Left kidney (tissue), 8 donors: ENCODE results near the gene ZNF582. TPM values are rescaled to one million over a fixed set of nuclear protein-coding genes. Genes with fewer than 3 reads are reported as not detected.

Source experiments
- DNase-seq: peaks from one replicate; pipeline ENCODE4 v3.0.0-alpha.2; 2013
- long read RNA-seq, 8 donors: transcript quantifications; one replicate each; lab custom pipeline, GENCODE V29; 2026
- polyA plus RNA-seq: library from polyadenylated mRNA; unstranded; fragments of 120-200 nt; gene quantifications from one replicate; pipeline ENCODE4 v1.2.1, GENCODE V29; 2013; ENCODE audit not compliant: insufficient read length

Gene ZNF582
- polyA plus RNA-seq, result 14.8 TPM
- long read RNA-seq, donor 1, partial matches to known transcripts, result 0 of 19 reads
- long read RNA-seq, donor 1, other reads (novel, unspliced or antisense), result 14 of 19 reads
- long read RNA-seq, donor 2, partial matches to known transcripts, result 8 of 15 reads
- long read RNA-seq, donor 2, other reads (novel, unspliced or antisense), result 5 of 15 reads
- long read RNA-seq, donor 3, partial matches to known transcripts, result 6 of 18 reads
- long read RNA-seq, donor 3, other reads (novel, unspliced or antisense), result 11 of 18 reads
- long read RNA-seq, donor 4, result 0 reads
- long read RNA-seq, donor 5, partial matches to known transcripts, result 5 of 20 reads
- long read RNA-seq, donor 5, other reads (novel, unspliced or antisense), result 12 of 20 reads
- long read RNA-seq, donor 6, transcript ZNF582-202 (5 exons, 2,053 nt), result major isoform, 5 of 5 reads
- long read RNA-seq, donor 6, partial matches to known transcripts, result 0 of 5 reads
- long read RNA-seq, donor 6, other reads (novel, unspliced or antisense), result 0 of 5 reads
- long read RNA-seq, donor 7, partial matches to known transcripts, result 0 of 5 reads
- long read RNA-seq, donor 7, other reads (novel, unspliced or antisense), result 0 of 5 reads
- long read RNA-seq, donor 8, partial matches to known transcripts, result 0 of 2 reads
- long read RNA-seq, donor 8, other reads (novel, unspliced or antisense), result 0 of 2 reads

DNA sequence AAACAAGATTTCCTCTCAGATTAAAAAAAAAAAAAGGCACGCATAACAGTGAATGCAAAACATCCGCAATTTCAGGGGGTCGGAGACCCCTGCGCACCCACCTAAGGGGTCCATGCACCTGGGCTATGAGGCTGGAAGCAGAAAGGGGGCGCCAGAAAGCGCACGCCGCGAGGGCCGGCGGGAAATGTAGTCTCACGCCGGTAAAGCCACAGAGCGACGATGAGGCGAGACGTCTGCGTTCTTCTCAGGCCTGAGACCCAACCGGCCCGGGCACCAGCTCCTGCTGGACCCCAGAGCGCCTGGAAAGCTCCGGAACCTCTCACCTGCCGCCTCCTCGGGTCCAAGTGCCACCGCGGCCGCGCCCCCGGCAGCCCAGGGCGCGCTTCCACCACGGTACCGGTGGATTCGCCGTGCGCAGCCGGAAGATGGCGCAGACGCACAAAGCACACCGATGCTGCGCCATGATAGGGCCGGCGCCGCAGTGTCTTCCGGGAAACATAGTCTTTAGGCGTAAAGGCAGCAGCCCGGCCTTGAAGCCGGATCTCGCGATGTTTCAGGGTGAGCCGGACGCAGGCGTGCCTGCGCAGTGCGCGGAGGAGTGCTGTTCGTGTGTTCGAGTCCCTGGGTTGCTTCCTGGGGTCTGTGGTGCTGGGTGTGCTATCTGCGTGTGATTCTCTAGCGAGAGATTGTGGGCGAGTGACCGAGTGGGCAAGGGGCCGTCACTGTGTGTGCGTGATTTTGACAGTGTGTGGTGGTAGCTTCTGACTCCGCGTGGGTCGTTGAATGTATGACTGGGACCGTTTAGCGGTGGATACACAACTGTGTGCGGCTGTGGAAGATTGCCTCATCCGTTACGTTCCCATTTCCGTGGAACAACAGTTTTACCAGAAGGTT is at the start of gene ZNF582:
Gene ZNF582 (minus strand): TSS at position 416 of the 894 bp plus-strand sequence. CDS start 1,782 bp downstream, outside the sequence.
- peak; percentile 96 for DNase-seq

DNA sequence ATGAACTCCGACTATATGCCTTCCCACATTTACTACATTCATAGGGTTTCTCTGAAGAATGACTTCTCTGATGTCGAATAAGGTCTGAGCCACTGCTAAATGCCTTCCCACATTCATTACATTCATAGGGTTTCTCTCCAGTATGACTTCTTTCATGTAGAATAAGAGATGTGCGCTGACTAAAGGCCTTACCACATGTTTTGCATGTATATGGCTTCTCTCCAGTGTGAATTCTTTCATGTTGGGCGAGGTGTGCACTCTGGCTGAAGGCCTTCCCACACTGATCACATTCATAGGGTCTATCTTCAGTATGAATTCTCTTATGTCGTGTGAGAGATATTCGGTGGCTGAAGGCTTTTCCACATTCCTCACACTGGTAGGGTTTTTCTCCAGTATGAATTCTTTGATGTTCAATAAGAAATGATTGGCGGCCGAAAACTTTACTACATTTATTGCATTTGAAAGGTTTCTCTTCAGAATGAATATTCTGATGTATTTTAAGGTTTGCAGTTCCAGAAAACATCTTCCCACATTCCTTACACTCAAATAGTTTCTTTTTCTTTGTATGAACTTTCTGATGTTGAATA is 48.0 kb upstream of the ZNF582 start:
- no peak for DNase-seq

DNA sequence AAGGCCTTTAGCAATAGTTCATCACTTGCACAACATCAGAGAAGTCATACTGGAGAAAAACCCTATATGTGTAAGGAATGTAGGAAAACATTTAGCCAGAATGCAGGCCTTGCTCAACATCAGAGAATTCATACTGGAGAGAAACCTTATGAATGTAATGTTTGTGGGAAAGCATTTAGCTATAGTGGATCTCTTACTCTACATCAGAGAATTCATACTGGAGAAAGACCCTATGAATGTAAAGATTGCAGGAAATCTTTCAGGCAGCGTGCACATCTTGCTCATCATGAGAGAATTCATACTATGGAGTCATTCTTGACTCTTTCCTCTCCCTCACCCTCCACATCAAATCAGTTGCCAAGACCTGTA is 30.6 kb upstream of the ZNF582 start:
- no peak for DNase-seq

DNA sequence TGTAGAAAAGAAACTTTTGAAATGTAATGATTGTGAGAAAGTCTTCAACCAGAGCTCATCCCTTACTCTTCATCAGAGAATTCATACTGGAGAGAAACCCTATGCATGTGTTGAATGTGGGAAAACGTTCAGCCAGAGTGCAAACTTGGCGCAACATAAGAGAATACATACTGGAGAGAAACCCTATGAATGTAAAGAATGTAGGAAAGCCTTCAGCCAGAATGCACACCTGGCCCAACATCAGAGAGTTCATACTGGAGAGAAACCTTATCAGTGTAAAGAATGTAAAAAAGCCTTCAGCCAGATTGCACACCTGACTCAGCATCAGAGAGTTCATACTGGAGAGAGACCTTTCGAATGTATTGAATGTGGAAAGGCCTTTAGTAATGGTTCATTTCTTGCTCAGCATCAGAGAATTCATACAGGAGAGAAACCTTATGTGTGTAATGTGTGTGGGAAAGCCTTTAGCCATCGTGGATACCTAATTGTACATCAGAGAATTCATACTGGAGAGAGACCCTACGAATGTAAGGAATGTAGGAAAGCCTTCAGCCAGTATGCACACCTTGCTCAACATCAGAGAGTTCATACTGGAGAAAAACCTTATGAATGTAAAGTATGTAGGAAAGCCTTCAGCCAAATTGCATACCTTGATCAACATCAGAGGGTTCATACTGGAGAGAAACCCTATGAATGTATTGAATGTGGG is 30.1 kb upstream of the ZNF582 start:
- DNase-seq, result no peak

DNA sequence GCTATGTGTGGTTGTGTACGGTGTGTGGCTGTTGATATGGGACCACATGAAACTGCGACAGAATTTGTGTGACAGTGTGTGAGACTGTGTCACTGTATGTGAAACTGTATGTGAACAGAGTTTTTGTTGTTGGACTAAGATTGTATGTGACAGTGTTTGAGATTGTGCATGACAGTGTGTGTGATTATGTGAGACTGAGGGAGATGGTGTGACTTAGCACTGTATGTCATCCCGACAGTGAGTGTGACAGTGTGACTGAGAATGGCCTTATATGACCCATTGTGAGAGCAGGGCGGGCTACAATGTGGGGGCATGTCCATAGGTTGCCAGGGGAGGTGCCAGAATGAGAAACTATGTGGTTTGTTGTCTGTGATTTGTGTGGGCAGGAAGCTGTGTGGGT is 11.7 kb upstream of the ZNF582 start:
- no peak for DNase-seq

DNA sequence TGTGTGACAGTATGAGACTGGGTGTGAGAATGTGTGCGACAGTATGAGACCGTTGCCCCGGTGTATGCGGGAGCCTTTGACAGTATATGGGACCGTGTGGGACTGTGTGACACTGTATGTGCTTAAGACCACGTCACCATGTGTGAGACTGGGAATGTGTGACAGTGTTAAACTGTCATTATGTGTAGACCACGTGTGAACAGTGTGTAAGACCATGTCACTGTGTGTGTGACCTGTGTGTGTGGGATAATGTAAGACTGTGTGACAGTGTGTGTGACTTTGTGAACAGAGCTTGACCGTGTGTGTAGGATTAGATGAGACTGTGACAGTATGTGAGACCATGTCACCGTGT is 11.3 kb upstream of the ZNF582 start:
- no peak for DNase-seq

DNA sequence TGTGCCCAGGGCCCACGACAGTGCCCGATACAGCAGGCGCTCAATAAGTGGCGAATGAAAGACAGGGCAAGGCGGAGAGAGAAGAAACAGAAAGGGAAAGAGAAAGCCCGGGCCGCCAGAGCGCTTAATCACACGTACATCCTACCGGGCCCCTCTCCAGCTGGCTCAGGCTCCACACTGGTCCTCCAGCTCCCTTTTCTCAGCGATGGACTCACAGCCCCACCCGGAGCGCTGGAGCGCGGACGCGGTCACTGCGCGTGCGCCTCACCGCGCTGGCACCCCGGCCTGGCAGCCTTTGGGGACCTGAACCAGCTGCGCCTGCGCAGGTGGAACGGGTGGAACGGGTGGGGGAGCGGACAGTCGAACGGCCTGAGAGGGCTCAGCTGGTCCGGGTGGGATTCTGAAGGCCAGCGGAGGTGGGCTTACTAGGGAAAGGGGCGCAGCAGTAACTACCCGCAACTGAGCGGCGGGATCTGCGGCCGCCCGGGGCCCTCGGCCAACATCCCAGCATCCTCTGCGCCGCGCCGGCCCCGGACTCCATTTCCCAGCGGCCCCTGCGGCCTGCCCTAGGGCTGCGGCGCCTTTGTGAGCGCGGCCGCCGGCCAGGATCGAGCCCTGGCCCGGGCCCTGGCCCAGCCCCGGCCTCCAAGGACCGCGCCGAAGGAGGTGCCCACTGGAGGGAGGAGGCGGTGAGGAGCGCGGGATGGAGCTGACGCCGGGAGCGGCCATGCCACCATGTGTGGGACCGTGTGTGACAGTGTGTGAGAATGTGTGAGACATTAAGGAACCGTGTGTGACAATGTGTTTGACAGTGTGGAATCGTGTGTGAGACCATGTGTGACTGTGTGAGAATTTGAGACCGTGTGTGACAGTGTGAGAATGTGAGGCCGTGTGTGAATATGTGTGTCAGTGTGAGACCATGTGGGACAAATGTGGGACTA is 10.7 kb upstream of the ZNF582 start, which contains the start of gene ZNF583:
Gene ZNF583 (plus strand): TSS at position 569 of the 941 bp plus-strand sequence. CDS start 2,783 bp downstream, outside the sequence.
- DNase-seq, result peak; percentile 96

DNA sequence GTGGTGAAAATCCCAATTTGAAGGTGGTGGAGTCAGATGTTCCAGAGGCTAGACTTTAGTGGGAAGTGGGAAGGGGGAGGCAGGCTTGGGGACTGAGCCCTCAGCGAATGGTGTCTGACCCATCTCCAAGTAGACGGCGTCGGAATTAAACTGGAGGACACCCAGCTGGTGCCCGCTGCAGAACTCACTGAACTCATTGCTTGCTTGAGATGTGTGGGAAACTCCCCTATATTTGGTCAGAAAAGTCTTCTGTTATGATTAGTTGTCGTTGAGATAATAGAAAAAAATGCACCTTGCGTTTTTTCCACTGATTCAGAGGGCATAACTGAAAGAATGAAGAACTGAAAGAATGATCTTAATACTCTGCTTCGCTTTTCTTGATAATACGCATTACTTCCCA is 9.9 kb upstream of the ZNF582 start:
- DNase-seq, result no peak

DNA sequence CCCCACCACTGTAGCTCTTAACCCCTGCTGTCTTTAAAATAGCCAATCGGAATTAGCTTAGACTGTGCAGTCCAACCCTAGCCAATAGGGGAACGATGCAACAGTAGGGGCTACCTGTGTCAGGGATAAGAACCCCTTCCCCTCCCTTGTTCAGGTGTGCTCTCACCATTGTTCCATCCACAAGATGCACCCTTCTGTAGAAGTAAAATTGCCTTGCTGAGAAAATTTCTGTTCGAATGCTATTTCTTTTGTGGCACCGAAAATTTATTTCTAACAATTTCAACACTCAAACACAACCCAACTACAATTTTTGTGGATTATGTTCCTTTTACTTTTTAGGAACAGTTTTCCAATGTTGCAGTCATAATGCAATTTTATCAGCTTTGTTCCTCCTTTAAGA is 7.2 kb upstream of the ZNF582 start:
- no peak for DNase-seq

DNA sequence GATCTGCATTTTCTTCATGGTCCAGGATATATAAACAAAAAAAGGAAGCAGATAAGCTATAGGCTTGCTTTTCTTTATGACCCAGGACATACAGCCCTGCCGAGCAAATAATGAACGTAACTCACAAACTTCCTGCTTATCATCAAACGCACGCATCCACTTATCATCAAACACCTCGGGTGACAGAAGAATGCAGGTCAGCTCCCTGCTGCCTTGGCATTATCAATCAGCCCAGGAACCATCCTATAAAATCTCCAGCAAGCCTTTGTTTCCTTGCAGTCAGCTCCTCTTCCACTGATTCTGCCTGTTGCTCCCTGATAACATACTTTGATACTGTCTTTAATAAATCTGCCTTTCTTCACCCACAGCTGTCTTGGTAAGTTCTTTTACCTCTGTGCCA is 5.5 kb upstream of the ZNF582 start:
- DNase-seq, result no peak

DNA sequence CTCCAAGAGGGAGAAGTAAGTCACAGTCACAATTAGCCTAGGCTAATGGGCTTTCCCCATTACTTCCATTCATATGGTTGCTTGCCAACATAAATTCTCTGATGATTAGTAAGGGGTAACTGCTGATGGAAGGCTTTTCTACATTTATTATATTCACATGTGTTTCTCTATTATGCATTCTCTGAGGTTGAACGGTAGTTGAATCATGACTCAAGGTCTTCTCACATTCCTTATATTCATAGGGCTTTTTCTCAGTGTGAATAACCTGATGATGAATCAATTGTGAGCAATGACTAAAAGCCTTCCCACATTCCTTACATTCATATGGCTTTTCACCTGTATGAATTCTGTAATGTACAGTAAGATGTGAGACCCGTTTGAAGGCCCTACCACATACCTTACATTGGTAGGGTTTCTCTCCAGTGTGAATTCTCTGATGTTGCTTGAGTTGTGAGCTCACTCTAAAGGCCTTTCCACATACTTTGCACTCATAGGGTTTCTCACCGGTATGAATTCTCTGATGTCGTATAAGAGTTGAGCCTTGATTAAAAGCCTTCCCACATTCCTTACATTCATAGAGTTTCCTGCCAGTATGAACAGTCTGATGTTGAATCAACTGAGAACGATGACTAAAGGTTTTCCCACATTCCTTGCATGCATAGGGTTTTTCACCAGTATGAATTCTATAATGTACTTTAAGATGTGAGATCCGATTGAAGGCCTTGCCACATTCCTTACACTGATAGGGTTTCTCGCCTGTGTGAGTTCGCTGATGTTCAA is 9.3 kb downstream of the ZNF582 start:
- DNase-seq, result no peak

DNA sequence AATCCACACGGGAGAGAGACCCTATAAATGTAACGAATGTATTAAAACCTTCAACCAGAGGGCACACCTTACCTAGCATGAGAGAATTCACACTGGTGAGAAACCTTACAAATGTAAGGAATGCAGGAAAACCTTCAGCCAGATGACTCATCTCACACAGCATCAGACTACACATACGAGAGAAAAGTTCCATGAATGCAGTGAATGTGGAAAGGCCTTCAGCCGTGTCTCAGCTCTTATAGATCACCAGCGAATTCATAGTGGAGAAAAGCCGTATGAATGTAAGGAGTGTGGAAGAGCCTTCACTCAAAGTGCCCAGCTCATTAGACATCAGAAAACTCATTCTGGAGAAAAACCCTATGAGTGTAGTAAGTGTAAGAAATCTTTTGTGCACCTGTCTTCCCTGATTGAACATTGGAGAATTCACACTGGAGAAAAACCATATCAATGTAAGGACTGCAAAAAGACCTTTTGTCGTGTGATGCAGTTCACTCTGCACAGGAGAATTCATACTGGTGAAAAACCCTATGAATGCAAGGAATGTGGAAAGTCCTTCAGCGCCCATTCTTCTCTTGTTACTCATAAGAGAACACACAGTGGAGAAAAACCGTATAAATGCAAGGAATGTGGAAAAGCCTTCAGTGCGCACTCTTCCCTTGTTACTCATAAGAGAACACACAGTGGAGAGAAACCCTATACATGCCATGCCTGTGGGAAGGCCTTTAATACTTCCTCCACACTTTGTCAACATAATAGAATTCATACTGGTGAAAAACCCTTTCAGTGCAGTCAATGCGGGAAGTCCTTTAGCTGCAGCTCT is 16.0 kb downstream of the ZNF582 start:
- DNase-seq, result no peak

DNA sequence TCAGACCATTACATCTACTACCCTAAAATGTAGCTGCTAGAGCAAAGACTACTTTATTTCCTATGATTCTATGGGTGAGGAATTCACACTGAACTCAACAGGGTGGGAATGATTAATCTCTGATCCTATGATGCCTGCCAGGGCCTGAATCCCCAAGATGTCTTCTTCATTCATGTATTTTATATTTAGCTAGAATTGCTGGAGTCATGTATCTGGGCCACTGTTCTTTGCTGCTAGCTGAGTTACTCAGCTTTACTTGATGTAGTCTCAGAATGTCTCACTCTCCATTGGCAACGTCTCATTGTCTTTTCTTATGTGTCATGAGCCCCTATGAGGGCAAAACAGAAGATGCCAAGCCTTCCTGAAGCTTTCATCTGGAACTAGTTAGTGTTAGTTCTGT is 21.1 kb downstream of the ZNF582 start:
- DNase-seq, result no peak

DNA sequence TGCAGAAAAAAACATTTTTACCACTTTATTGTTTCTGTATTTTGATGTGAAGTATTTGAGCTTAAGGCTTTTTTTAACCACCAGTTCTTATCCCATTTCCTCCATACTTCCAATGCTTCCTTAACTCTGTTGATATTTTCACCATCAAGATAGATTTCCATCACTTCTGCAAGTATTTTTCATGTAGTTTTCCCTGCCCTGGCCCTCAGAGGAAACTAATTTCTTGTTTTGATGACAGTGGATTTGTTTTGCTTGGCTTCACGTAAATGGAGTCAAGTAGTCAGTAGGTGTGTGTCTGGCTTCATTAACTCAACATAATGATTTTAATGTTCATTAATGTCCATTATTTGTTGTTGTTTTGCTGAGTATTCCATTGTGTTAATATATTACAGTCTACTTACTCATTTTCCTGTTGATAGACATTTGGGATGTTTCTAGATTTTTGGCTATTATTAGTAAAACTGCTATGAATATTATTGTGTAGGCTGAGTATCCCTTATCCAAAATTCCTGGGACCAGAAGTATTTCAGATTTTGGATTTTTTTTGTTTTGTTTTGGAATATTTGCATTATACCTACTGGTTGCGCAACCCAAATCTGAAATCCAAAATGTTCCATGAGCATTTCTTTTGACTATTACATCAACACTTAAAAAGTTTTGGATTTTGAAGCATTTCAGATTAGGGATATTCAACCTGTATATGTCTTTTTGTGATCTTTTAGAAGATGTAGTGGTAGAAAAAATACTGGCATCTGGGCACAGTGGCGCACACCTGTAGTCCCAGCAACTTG is 23.3 kb downstream of the ZNF582 start:
- DNase-seq, result no peak

DNA sequence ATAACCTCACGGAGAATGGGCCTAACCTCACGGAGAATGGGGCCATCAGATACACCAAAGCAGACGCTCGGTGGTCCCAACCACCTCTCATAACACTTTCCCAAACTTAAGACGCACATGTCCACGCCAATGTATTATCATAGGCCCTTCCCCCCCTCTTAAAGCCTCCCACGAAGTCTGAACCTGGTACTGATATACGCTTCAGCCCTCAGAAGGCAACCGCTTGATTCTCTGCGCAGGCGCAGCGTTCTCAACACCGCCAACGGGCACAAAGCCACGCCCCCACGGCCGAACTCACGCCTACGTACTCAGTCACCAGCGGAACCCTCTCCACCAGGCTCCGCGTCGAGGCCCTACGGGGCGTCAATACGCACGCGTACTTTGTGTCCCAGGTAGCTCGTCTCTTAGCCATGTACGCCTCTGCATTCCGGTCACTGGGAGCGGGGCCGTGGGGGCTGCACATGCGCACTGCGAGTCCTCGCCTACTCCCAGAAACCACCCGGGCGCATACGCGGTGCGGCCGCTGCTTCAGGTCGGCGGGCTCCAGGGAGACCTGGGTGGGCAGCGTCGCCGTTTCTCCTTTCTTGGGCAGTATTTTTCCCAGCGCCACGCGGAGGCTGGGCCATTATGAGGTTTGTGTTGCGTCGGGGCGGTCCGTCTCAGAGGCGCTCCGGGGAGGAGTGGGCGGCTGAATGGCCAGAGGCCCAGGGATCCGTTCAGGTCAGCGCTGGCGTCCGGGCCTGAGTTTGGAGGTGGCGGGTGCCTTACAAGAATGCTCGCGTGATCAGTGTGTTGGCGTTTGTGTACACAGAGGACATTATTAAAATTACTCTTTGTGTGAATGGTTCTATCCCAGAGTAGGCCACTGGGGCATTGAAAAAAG is 25.3 kb downstream of the ZNF582 start:
- peak; percentile 93 for DNase-seq

DNA sequence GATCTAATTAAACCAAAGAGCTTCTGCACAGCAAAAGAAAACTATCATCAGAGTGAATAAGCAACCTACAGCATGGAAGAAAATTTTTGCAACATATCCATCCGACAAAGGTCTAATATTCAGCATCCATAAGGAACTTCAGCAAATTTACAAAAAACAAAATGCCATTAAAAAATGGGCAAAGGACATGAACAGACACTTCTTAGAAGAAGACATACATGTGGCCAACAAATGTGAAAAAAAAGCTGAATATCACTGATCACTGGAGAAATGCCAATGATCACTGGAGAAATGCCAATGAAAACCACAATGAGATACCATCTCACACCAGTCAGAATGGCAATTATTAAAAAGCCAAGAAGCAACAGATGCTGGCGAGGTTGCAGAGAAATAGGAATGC is 32.5 kb downstream of the ZNF582 start:
- no peak for DNase-seq

DNA sequence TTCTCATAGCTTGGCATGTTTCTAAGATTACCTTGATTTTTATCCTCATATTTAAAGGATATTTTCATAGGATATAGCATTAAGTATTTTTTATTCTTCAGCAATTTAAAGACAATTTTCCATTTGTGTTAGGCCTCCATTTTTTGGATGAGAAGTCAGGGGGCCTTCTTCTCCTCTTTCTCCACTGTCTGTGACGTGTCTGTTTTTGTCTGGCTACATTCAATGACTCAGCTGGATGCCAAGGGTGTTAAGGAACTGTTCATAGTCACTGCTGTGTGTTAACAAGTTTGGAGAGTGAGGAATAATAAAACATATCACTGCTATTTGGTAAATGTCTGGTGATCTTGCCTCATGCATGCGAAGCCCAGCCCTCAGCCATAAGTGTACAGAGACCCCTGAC is 36.4 kb downstream of the ZNF582 start:
- no peak for DNase-seq
